GM19023 (cell line): ENCODE data around the gene ASTL.
A peak's percentile ranks its signal among the peaks of the same experiment; 100 is the strongest.

Experiments
- ATAC-seq: cut with Tn5 transposase; IDR thresholded peaks from one replicate; pipeline ENCODE4 v1.9.1; 2021; ENCODE audit warnings: mild to moderate bottlenecking, moderate library complexity; ENCODE audit not compliant: unreplicated experiment

Gene ASTL

DNA sequence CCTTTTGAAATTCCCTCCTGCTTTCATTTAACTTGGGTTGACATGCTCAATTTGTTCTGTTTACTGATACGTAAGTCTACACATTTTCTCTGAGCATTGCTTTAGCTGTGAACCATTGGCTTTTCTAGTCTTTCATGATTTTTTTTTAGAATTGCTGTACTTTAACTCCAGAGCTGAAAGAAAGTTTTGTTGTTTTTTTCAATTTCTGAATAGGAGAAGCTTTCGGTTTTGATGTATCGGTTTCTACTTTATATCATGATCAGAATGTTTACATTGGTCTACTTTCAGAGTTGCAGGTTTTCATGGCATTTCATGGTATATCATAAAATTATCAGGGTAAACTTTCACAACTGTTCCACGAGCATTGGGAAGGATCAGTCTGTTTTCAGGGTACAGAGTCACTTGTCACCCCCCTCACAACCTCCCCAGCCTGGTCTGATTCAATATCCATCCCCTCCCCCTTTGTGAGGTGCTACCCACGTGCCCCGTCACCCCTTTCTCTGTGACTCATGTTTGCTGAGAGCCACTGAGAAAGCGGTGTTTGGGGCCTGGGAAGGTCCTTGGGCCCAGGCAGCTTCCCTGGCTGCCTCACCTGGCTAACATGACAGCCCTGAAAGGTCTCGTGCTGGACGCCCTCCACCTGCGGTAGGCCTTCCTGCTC is 7.0 kb downstream of the ASTL start:
- ATAC-seq, result no peak

DNA sequence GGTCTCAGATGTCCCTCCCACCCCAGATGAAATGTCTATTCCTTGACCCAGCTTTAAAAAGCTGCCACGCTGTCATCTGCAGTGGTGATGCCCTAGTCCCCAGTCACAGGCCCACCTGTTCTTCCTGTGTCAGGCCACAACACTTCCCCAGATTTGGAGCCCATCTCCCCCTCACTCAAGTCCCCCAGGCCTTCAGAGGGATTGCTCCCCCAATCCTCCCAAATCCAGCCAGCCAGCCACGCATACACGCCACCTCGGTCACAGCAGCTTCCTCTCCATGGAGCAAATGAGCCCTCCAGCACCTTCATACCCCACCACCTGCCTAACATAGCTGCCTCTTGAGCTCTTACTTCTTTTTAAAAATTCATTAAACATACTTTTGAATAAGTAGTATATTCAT is 7.8 kb downstream of the ASTL start:
- no peak for ATAC-seq

DNA sequence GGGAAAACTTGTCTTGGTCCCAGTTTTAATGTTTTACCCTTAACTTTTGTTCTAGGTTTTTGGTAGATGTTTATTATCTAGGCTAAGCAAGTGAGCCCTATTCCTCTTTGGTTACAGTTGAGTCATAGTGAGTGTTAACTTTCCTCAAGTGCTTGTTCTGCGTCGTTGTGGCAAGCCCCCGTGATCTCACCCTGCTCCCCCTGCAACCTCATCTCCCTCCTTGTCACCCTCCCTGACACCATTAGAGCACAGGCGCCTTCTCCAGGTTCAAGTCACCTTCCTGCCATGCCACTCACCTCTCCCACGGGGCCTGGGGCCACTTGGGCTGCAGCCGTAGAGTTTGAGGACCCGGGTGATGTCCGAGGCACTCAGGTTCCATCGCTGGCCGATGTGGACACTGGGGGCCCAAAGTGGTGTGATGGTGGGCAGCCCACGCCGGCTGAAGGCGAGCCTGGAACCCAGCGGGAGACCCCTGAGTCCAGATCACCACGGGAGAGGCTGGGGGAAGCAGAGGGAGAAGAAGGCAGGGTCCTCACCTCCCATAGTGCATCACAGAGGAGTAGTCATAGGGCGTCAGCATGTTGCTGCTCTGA is 8.7 kb downstream of the ASTL start:
- ATAC-seq, result no peak

DNA sequence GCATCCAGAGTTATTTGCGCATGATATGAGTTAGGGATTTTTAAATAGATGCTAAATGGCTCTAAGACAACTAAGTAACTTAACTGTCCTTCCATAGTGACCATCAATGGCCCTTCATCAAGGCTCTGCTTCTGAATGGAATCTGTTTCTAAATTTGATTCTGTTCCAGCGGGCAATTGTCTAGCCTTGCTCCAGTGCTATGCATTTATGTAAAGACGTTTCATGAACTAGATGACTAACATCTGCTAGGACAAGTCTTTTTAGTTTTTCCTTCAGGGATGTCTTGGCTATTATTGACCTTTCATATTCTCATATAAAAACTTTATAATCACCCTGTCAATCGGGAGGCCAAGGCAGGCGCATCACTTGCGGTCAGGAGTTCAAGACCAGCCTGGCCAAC is 9.8 kb downstream of the ASTL start:
- no peak for ATAC-seq

DNA sequence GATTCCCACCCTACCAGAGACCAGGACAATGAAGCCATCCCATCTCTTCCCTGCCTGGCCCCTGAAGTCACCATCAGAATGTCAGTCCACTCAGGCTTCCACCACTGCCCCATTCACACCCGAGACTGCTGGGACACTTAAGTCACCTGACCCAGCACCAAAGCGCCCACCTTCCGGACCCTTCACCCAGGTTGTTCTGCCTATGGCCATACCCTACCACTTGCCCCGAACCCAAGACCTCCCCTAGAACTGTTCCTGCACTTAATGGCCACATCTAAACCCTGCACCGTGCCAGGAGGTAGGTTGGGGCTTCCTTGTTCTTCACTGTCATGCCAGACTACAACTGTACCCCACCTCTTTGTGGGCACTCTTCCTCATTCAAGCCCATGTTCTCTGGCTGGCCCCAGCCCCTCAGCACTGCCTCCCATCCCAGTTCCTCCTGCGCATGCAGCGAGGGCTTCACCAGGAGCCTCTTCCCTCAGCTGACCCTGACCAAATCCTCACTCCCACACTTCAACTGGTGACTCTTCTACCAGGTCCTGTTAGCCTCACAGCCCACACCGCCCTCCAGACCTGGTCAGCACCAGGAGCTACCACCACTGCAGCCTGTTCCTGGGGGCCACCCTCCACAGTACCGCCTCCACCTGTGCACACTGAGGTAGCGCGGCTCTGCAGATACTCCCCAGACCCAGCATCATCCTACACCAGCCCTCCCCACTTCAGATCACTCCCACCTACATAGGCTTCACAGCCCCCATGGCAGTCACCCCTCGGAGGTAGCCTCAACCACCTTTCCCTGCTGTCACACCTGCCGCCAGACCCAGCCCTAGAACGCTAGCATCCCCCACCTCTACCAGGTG is 13.7 kb downstream of the ASTL start:
- no peak for ATAC-seq

DNA sequence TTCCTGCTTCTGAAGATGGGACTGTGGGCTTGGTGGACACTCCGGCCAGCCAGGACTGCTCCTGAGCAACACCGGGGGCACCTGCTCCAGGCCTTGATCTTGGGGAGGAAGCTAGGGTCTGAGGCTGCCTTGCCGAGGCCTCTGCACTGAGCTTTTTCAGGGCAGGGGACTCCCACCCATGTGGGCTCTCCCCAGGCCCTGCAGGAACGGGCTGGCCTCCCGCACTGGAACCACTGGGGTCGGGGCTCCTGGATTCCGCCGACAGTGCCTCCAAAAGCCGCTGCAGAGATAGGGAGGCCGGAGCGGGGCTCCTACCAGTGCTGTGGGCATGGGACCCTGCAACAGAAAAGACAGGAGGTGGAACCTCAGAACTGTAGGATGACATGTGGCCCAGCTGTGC is 14.4 kb downstream of the ASTL start:
- no peak for ATAC-seq

DNA sequence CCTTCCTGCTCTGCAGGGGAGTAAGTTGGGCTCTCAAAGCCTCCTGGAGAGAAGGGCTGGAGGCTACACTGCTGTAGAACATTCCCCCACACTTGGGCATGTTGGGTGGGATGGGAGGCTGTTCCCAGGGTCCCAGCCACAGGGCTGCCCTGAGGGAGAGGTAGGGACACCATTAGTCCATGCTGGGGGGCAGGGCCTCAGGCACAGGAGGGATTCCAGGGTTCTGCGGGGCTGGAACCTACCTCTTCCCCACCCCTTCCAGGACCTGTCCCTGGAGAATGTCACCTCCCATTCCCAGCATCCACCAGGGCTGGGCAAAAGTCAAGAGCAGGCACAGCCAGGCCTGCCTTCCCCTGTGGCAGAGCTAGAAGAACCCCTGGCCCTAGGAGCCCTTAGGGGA is 15.0 kb downstream of the ASTL start:
- ATAC-seq, result no peak

DNA sequence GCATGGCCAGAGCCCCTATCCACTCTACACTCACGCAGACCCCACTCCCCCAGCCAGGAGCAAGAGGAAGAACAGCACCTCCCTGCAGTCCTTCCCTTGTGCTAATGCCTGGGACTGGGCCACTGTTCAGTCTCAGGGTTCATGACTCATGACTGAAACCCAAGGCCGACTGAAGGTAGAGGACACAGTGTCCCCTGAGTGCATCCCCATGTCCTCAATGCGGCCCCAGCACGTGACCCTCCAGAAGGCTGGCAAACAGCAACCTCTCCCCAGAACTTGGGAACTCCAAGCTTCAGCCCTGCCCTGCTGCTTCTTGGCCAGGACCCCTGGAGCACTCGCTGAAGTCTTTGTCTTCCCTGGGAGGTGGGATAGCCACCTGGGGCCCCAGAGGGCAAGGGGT is 15.9 kb downstream of the ASTL start:
- ATAC-seq, result no peak

DNA sequence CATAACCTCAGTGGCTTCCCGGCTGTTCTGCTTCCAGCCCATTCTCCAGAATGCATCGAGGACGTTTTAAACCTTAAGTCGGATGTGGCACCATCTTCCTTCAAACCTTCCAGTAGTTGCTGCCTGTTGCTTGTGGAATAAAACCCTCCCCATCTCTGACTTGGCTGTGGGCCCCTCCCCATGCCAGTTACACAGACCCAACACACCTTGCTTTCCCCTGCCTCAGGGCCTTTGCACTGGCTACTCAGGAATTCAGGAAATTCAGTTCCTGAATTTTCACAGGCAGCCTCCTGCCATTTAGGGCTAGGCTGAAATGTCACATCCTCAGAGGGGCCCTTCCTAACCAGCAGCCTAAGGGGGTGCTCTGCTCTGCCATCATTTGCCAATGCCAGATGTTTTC is 16.9 kb downstream of the ASTL start:
- ATAC-seq, result no peak

DNA sequence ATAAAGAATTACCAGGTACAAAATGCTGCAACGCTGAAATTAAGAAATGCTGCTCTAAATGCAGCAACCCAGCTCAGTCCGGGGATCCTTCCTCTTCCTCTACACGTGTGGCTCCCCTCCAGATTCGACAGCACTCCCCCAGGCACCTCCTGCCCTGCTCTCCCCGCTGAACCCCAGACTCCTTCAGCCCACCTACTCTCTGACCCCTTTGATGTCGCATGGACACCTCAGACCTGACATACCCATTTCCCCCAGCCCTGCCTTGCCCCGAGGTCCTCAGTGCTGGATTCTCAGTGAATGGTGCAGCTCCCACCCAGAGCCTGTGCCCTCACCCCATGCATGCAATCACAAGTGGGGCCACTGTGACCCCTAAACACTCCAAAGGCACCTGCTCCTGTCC is 17.3 kb downstream of the ASTL start:
- no peak for ATAC-seq

DNA sequence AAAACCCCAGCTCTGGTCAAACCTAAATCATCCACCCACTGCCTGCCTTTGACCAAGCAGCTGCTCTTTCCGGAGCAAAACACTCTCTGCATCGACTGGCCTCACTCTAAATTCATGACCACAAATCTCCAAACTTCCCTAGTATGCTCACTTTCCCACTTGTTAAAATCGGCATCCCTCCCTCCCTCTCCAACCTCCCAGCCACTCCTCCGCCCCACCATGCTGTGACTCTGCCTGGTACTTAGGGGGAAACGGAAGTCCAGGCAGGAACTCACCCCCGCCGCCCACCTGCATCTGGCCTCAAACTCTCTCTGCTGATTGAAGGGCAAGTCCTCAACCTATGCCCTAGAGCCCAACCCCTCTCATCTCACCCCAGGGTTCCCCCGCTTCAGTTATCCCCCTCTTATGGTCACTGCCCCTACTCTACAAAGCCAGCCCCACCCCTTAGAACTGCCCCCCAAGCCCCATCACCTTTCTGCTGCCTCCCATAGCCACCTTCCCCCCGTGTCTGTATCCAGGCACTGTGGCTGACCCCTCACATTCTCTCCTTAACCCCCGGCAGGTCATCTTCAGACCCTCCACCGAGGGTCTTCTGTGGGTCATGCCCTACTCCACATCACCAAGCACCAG is 18.1 kb downstream of the ASTL start:
- ATAC-seq, result no peak

DNA sequence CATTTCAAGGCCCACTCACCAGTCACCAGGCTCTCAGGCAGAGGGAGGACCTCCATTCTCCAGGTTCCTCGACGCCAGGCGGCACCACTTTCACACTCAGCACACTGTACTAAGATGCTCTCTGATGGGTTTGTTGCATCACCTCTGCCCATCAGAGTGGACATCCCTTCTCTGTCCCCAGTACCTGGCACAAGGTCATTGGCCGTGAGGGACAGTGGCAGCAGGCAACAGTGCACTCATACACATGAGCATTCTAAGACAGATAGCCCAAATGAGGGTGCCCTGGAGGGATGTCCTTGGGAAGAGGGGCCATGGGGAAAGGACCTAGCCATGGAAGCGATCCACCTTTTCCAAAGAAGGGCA is 18.9 kb downstream of the ASTL start:
- ATAC-seq, result no peak

DNA sequence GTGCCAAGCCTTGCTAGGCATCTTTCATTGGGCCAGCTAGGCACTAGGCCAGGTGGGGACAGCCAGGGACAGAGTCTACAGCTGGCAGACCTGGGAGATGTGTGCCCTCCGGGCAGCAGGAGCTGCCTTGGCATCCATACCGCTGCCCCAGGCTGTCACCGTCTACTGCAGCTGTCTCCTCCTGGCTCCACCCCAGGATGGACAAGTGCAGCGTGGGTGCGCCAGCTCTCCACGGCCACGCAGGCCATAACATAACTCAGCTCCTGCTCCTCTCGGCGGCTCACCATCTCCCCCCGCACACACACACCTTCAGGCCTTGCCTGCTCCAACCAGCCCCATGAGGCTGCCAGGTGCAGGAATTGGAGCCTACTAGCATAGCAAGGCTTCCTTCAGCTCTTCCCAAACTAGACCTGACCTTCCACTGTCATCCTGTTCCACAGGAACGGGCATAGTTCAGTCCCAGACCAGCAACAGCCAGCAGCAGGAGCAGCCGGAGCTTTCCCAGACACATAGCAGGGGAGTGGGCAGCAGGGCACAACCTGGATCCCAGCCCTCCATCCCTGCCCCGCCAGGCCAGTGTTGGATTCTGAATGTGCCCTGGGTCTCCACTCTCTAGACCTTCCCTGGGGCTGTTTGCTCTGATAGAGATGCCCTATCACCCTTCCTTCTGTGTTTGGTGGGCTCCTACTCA is 19.5 kb downstream of the ASTL start:
- no peak for ATAC-seq

DNA sequence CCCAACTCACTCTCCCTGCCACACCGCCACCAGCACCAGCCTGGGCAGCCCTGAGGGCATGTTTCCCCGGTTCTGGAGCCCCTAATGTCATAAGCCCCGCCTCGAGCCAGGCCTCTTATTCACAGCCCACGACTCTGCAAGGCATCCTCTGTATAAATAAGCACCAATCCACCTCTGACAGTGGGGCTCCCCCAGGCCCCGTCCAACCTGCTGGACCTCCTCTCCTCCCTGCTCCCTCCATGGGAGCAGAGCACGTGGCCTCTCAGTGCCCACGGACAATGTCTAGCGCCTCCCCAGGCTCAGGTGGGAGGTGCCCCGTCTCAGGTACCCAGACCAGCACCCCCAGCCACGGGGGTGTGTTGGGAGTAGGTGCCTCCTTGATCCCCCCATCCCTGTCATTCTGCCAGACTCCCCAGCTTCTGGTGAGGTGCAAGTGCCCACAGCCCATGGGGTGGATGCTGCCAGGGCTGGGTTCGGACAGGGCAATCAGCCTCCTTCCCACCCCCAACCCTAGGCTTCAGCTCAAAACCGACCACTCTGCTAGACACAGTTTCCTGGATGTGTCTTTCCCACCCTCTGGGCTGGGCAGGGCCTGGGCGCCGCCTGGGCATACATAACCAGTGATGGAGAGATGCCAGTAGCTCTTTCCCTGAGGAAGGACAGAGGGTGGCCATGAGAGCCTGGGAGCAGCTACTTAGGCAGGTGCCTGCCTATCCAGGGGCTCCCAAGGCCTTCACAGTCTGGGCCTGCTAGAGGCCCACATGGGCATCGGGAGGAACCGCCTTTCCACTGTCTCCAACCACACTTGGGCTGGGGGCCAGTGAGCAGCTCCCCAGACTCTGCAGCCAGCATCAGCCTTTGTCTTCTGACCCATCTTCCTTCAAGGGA is 20.4 kb downstream of the ASTL start:
- no peak for ATAC-seq

DNA sequence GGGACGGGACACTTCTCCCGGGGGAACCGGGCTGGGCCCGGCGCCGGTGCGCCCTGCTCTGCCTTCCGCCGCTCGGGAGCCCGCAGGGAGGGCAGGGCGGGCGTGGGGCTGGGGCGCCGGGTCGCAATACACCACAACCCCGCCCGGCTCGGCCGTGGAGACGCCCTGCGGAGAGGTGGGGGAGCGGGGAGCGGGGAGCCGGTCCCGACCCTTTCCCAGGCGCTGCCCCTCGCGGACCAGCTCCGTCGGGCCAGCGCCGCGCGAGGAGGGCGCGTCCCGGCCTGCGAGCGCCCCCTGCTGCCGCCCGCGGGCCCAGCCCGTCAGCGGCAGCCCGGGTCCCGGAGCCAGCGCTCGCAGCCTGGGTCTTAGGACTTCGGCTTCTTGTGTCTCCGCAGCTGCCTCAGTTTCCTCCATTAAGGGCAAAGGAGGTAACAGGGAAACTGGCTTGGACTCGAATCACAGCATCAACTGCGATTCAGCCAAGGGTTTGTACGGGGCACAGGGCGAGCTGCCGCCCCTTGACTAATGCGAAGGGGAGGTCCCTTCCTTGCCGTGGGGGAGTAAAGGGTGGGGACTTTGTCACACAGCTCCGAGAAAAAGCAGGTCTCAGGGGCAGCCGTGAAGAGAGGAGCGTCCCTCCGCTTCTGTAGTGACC is 21.3 kb downstream of the ASTL start:
- peak; percentile 69 for ATAC-seq

DNA sequence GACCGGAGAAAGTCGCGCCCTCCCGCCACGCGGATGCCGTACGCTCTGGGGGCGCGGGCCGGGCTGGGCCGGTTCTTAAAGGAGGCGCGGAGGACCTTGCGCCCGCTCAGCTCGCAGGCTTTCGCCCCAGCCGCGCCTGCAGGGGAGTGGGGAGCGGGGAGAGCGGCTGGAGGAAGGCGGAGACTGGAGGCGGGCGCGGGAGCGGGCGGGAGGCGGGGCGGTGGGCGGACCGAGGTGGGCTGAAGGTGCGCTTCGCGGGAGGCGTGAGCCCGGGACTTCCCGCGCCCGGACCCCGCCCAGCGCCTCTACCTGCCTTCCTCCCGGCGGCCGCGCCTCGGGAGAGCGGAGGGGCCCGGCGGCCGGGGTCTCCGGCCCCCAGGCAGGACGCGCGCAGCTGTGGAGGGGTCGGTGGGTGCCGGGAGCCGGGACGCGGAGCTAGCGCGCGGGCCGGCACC is 21.9 kb downstream of the ASTL start, which contains the start of gene ADRA2B:
Gene ADRA2B, minus strand, starts transcription at position 148 of the 455 bp plus-strand sequence. CDS start 422 bp downstream, outside the sequence.
- ATAC-seq, result peak; percentile 47

DNA sequence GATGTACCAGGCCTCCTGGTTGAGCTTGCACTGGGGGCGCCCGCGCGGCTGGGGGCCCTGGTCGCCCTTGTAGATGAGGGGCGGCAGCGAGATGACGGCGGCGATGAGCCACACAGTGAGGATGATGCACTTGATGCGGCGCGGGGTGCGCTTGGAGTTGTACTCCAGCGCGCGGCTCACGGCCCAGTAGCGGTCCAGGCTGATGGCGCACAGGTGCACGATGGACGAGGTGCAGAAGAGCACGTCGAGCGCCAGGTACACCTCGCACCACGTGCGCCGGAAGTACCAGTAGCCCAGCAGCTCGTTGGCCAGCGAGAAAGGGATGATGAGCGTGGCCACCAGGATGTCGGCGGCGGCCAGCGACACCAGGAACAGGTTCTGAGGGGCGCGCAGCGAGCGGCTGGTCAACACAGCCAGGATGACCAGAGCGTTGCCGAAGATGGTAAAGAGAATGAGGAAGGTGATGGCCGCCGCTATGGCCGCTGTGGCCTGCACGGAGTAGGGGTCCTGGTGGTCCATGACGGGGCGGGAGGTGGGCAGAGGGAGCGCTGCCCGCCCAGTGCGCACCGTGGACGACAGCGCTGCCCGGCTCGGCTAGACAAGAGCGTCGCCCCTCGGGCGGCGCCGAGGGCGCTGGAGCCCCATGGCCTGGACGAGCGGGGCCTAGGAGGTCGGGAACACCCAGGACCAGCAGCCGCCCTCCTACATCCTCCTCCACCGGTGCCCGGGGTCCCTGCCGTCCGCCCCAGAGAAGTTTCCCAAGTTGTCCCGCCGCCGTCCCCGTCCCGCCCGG is 22.5 kb downstream of the ASTL start:
- no peak for ATAC-seq

DNA sequence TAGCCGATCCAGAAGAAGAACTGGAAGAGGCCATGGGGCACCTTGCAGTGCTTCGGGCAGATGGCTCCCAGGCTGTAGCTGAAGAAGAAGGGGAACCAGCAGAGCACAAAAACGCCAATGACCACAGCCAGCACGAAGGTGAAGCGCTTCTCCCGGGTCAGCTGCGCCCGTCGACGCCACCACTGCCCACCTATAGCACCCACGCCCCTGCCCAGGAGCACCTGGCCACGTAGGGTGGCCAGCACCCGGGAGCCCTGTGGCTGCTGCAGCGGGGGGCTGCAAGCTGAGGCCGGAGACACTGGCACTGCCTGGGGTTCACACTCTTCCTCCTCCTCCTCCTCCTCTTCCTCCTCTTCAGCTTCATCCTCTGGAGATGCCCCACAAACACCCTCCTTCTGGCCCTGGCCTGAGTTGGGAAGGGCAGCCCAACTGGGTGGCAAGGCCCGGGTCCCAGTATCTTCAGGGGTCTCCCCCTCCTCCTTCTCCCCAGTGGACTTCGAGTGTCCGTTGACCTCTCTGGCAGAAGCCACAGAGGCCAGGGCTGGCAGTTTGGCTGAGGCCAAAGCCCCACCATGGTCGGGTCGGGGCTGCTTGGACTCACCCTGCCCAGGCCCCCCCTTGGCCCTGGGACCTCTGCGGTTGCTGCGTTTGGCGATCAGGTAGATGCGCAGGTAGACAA is 23.3 kb downstream of the ASTL start:
- ATAC-seq, result no peak
